GM23248 (cell line): ENCODE results near the gene EP300.
"Not testable (repeated sequence)": the region's sequence is repeated elsewhere in the genome, so short reads cannot be mapped to it uniquely, and the experiment has no call there.

Source experiments
- EZH2 ChIP-seq: fragments of 200-600 bp; sonication (generic); IDR thresholded peaks from 2 replicates; pipeline ENCODE4 v1.6.1; 2018; ENCODE audit warnings: antibody characterized with exemption, mild to moderate bottlenecking; ENCODE audit not compliant: insufficient read depth, poor library complexity, severe bottlenecking
- EZH2phosphoT487 ChIP-seq: fragments of 200-600 bp; sonication (generic); IDR thresholded peaks from 2 replicates; pipeline ENCODE4 v1.6.1; 2018; ENCODE audit warnings: antibody characterized with exemption, moderate library complexity, mild to moderate bottlenecking, low read depth; ENCODE audit not compliant: insufficient read depth

DNA sequence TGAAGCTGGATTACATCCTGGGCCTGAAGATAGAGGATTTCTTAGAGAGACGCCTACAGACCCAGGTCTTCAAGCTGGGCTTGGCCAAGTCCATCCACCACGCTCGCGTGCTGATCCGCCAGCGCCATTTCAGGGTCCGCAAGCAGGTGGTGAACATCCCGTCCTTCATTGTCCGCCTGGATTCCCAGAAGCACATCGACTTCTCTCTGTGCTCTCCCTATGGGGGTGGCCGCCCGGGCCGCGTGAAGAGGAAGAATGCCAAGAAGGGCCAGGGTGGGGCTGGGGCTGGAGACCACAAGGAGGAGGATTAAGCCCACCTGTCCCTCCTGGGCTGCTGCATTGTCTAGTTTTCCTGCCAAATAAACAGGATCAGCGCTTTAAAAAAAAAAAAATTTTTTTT, 28.1 kb upstream of the EP300 start:
- not testable (repeated sequence) for TF ChIP-seq EZH2phosphoT487, EZH2
